ENCODE results near the gene BRINP3. TPM values are rescaled to one million over a fixed set of nuclear protein-coding genes. Genes with fewer than 3 reads are reported as not detected.
A peak's percentile ranks its signal among the peaks of the same experiment; 100 is the strongest.

The BRINP3 gene
- total RNA-seq, 1 experiment from 2014 or later = not detected

GRCh38 chr1:190172651-190173430 lies 304.8 kb downstream of the BRINP3 start:
- Histone ChIP-seq H3F3A (ENCODE audit: low read length, unreplicated experiment) (peaks cover 13% of the 10 kb centered on the region), H3K9ac (ENCODE audit: low read length) (no peak overlapping the region), H2AFZ (ENCODE audit: low read length) (no peak overlapping the region), H3K4me3 (ENCODE audit: low read length) (no peak overlapping the region), H3K9me3 (ENCODE audit: low read length) (no peaks in the 10 kb centered on the region), H3K27me3 (ENCODE audit: low read length) (no peaks in the 10 kb centered on the region), H3K79me2 (ENCODE audit: low read length) (no peaks in the 10 kb centered on the region), H3K4me1 (ENCODE audit: insufficient read depth, low read length) (peaks cover 31% of the 10 kb centered on the region), H3K27ac (ENCODE audit: low read length) (no peak overlapping the region), H3K36me3 (ENCODE audit: low read depth, low read length) (no peaks in the 10 kb centered on the region), H3K9me2 (replicated peaks; ENCODE audit: low read length) (no peaks in the 10 kb centered on the region), H3K4me2 (ENCODE audit: low read length) (no peak overlapping the region), H4K20me1 (ENCODE audit: low read length) (no peaks in the 10 kb centered on the region)
- no peak for TF ChIP-seq EZH2phosphoT487 (IDR thresholded peaks at IDR 0.05; ENCODE audit: borderline replicate concordance, low read length)
- no peak for TF ChIP-seq EZH2 (IDR thresholded peaks at IDR 0.05; ENCODE audit: low read length, unreplicated experiment)
- no peak for TF ChIP-seq CTCF (conservative IDR thresholded peaks at IDR 0.05; ENCODE audit: low read depth, low read length)
- no TSS peak for BruUV-seq (replicated peaks)
- DNase-seq = no peak
- ChIA-PET POLR2A (ENCODE audit: unreplicated experiment) (no interaction called here), CTCF (no interaction called here)
- no peak for ATAC-seq
- intact Hi-C loops (cut with micrococcal nuclease) = no loop called here

- ChIA-PET CTCF (no interaction called here), POLR2A (ENCODE audit: unreplicated experiment) (interaction anchor here (0.6 kb wide), 1 partner anchor 396 kb away, joined by 5 read pairs; no protein-coding TSS in a partner anchor)
- Histone ChIP-seq H3K9me3 (ENCODE audit: low read length) (no peaks in the 10 kb centered on the region), H3K4me2 (ENCODE audit: low read length) (peak overlapping the region; percentile 6), H2AFZ (ENCODE audit: low read length) (no peak overlapping the region), H3K9me2 (replicated peaks; ENCODE audit: low read length) (no peaks in the 10 kb centered on the region), H3K79me2 (ENCODE audit: low read length) (no peaks in the 10 kb centered on the region), H3F3A (ENCODE audit: low read length, unreplicated experiment) (peaks cover 13% of the 10 kb centered on the region), H3K4me3 (ENCODE audit: low read length) (no peak overlapping the region), H4K20me1 (ENCODE audit: low read length) (no peaks in the 10 kb centered on the region), H3K9ac (ENCODE audit: low read length) (no peak overlapping the region), H3K36me3 (ENCODE audit: low read depth, low read length) (no peaks in the 10 kb centered on the region), H3K4me1 (ENCODE audit: insufficient read depth, low read length) (peaks cover 39% of the 10 kb centered on the region), H3K27ac (ENCODE audit: low read length) (peak overlapping the region; percentile 9), H3K27me3 (ENCODE audit: low read length) (no peaks in the 10 kb centered on the region)
- BruUV-seq (replicated peaks) = no TSS peak
- no peak for TF ChIP-seq EZH2phosphoT487 (IDR thresholded peaks at IDR 0.05; ENCODE audit: borderline replicate concordance, low read length)
- 0 out of 2 replicates have a peak, but pooled peaks have one; percentile 16 for ATAC-seq
- peak; percentile 72 for DNase-seq
- intact Hi-C loops (cut with micrococcal nuclease) = no loop called here
Measured at GRCh38 chr1:190170321-190170720, 307.3 kb downstream of the BRINP3 start.

GRCh38 chr1:190169311-190170067 lies 308.2 kb downstream of the BRINP3 start:
- H2AFZ ChIP-seq (ENCODE audit: low read length) = no peak overlapping the region
- H3F3A ChIP-seq (ENCODE audit: low read length, unreplicated experiment) = peaks cover 13% of the 10 kb centered on the region
- no peak for TF ChIP-seq EZH2phosphoT487 (IDR thresholded peaks at IDR 0.05; ENCODE audit: borderline replicate concordance, low read length)
- no peak for TF ChIP-seq EZH2 (IDR thresholded peaks at IDR 0.05; ENCODE audit: low read length, unreplicated experiment)
- no peak for TF ChIP-seq CTCF (conservative IDR thresholded peaks at IDR 0.05; ENCODE audit: low read depth, low read length)
- H3K79me2 ChIP-seq (ENCODE audit: low read length) = no peaks in the 10 kb centered on the region
- DNase-seq (peak; percentile 80), ATAC-seq (peak; percentile 16)
- intact Hi-C loops (cut with micrococcal nuclease) = no loop called here
- H3K9me3 ChIP-seq (ENCODE audit: low read length) = no peaks in the 10 kb centered on the region
- peaks cover 39% of the 10 kb centered on the region for H3K4me1 ChIP-seq (ENCODE audit: insufficient read depth, low read length)
- peak overlapping the region; percentile 67 for H3K4me2 ChIP-seq (ENCODE audit: low read length)
- H3K4me3 ChIP-seq (ENCODE audit: low read length) = peak overlapping the region; percentile 10; the same call in 1 of the 2 replicates
- H3K9me2 ChIP-seq (replicated peaks; ENCODE audit: low read length) = no peaks in the 10 kb centered on the region
- H3K27me3 ChIP-seq (ENCODE audit: low read length) = no peaks in the 10 kb centered on the region
- no TSS peak for BruUV-seq (replicated peaks)
- peak overlapping the region; percentile 60 for H3K27ac ChIP-seq (ENCODE audit: low read length)
- H3K36me3 ChIP-seq (ENCODE audit: low read depth, low read length) = no peaks in the 10 kb centered on the region
- POLR2A ChIA-PET (ENCODE audit: unreplicated experiment) = interaction anchor here (0.6 kb wide), 1 partner anchor 395 kb away, joined by 5 read pairs; no protein-coding TSS in a partner anchor
- H4K20me1 ChIP-seq (ENCODE audit: low read length) = no peaks in the 10 kb centered on the region
- CTCF ChIA-PET = no interaction called here
- no peak overlapping the region for H3K9ac ChIP-seq (ENCODE audit: low read length)

Measured in PC-3 (cell line).